HepG2 (cell line): ENCODE measurements around the gene SLCO3A1. TPM values are rescaled to one million over a fixed set of nuclear protein-coding genes. Genes with fewer than 3 reads are reported as not detected.
A peak's percentile ranks its signal among the peaks of the same experiment; 100 is the strongest.

Experiments used
- ATAC-seq: fragments of 200-7000 bp; cut with Tn5 transposase; 3 replicates; pipeline ENCODE4 v1.9.1; 2020; ENCODE audit warnings: mild to moderate bottlenecking, moderate library complexity
- BruUV-seq: library from RNA; stranded (reverse); fragments of 400-500 nt; replicated peaks from 2 replicates; lab custom pipeline; 2021; lab: Mats Ljungman, UMichigan
- CTCF ChIA-PET: fragments of 300-600 bp; formaldehyde crosslinking; extraction: SDS; loops from one replicate; lab custom pipeline; 2021; ENCODE audit warnings: low total read pairs, inconsistent platforms, low intra/inter-chr PET ratio; lab: Yijun Ruan, JAX
- POLR2A ChIA-PET: fragments of 350-600 bp; sonication (Branson Sonifier 250); formaldehyde crosslinking; loops from one replicate; lab custom pipeline; 2020; ENCODE audit warnings: antibody characterized with exemption, inconsistent platforms; lab: Yijun Ruan, JAX
- DNase-seq: peaks from one replicate; pipeline ENCODE4 v3.0.0-alpha.2; 2015; ENCODE audit warnings: low spot score
- FAIRE-seq: peaks from 3 replicates; lab custom pipeline; 2011; peaks lifted over from hg19 to GRCh38; lab: Jason Lieb, UNC
- H2AFZ ChIP-seq: one replicate; pipeline ENCODE4 v1.6.1; 2011; ENCODE audit warnings: low read length, inconsistent platforms
- H3K27ac ChIP-seq: fragments of 300-600 bp; 3 replicates; pipeline ENCODE4 v1.8.0; 2011; ENCODE audit warnings: mixed run types, mild to moderate bottlenecking, mixed read lengths, low read length, inconsistent platforms; ENCODE audit not compliant: insufficient read depth; ENCODE audit errors: extremely low read length
- H3K27me3 ChIP-seq, 2 experiments: fragments of 200-600 bp in 1 of 2; 2 replicates in 1 of 2; 3 replicates in 1 of 2; pipeline versions ENCODE4 v1.6.0 to v1.8.0; 2011; ENCODE audit warnings: low read length in 2 of 2, mild to moderate bottlenecking in 2 of 2, moderate library complexity in 2 of 2, inconsistent platforms in 1 of 2; ENCODE audit not compliant: insufficient read depth in 2 of 2, control insufficient read depth in 1 of 2
- H3K36me3 ChIP-seq, 2 experiments: fragments of 200-600 bp in 1 of 2; replicated peaks in 1 of 2; 2 replicates in 1 of 2; 3 replicates in 1 of 2; pipeline versions ENCODE4 v1.5.1 to v1.8.0; 2011; ENCODE audit warnings: low read length in 2 of 2, inconsistent platforms in 1 of 2; ENCODE audit not compliant: insufficient read depth in 2 of 2, control insufficient read depth in 1 of 2
- H3K4me1 ChIP-seq: 2 replicates; pipeline ENCODE4 v1.5.1; 2012; ENCODE audit warnings: low read length, inconsistent platforms; ENCODE audit not compliant: insufficient read depth
- H3K4me2 ChIP-seq: 2 replicates; pipeline ENCODE4 v1.6.0; 2011; ENCODE audit warnings: low read depth, low read length, inconsistent platforms
- H3K4me3 ChIP-seq, 3 experiments: fragments of 200-600 bp in 1 of 3; sonication (generic), shearing (Covaris generic) in 1 of 3; replicated peaks in 1 of 3; 2 replicates each; pipeline ENCODE4 v1.5.1; 2011 to 2016; ENCODE audit warnings: low read length in 3 of 3, inconsistent platforms in 2 of 3, low read depth in 2 of 3, mild to moderate bottlenecking in 2 of 3, control low read depth in 1 of 3, mixed read lengths in 1 of 3; ENCODE audit not compliant: insufficient read depth in 1 of 3
- H3K79me2 ChIP-seq: one replicate; pipeline ENCODE4 v1.6.1; 2011; ENCODE audit warnings: low read length, inconsistent platforms; ENCODE audit not compliant: insufficient read depth
- H3K9ac ChIP-seq: 2 replicates; pipeline ENCODE4 v1.6.0; 2011; ENCODE audit warnings: mild to moderate bottlenecking, low read depth, low read length, inconsistent platforms; ENCODE audit not compliant: insufficient read depth
- H3K9me3 ChIP-seq: 2 replicates; pipeline ENCODE4 v1.5.1; 2012; ENCODE audit warnings: mild to moderate bottlenecking, low read length
- H4K20me1 ChIP-seq: 2 replicates; pipeline ENCODE4 v1.6.0; 2011; ENCODE audit warnings: inconsistent platforms, mild to moderate bottlenecking, low read length, moderate library complexity; ENCODE audit not compliant: insufficient read depth
- CHCHD3 ChIP-seq: sonication (generic); formaldehyde crosslinking; IDR thresholded peaks from 2 replicates; pipeline ENCODE4 v1.8.0; 2022; ENCODE audit warnings: mild to moderate bottlenecking, missing genetic modification reagents, moderate library complexity
- GABPA ChIP-seq, 2 experiments: IDR thresholded peaks; 2 replicates each; pipeline ENCODE4 v1.6.1; 2011 to 2016; ENCODE audit warnings: low read depth in 2 of 2, low read length in 1 of 2, missing biosample characterization in 1 of 2, missing genetic modification characterization in 1 of 2
- HBP1 ChIP-seq: IDR thresholded peaks from 2 replicates; pipeline ENCODE4 v1.6.1; 2016; ENCODE audit warnings: low read depth, control low read depth
- HOXA7 ChIP-seq: sonication (generic); formaldehyde crosslinking; IDR thresholded peaks from 2 replicates; pipeline ENCODE4 v1.8.1; 2022; ENCODE audit warnings: mild to moderate bottlenecking, missing genetic modification reagents, moderate library complexity
- IKZF5 ChIP-seq: IDR thresholded peaks from 2 replicates; pipeline ENCODE4 v1.6.1; 2018; ENCODE audit warnings: missing genetic modification reagents, mild to moderate bottlenecking, missing compliant biosample characterization
- ISX ChIP-seq: sonication (generic); formaldehyde crosslinking; conservative IDR thresholded peaks from 2 replicates; pipeline ENCODE4 v1.5.0; 2020; ENCODE audit warnings: missing genetic modification reagents
- RAD21 ChIP-seq: fragments of 450-650 bp; formaldehyde crosslinking; IDR thresholded peaks from 2 replicates; pipeline ENCODE4 v1.5.0; 2020; ENCODE audit warnings: mild to moderate bottlenecking
- RXRB ChIP-seq: IDR thresholded peaks from 2 replicates; pipeline ENCODE4 v1.6.1; 2016; ENCODE audit warnings: borderline replicate concordance, missing genetic modification reagents, missing compliant biosample characterization
- SRSF1 ChIP-seq: fragments of 200-400 bp; formaldehyde crosslinking; optimal IDR thresholded peaks from 2 replicates; pipeline ENCODE3; 2017; ENCODE audit warnings: mild to moderate bottlenecking, low read depth, low read length, moderate library complexity
- STAG1 ChIP-seq: sonication (generic); formaldehyde crosslinking; IDR thresholded peaks from 2 replicates; pipeline ENCODE4 v1.4.0; 2020; ENCODE audit warnings: missing genetic modification reagents
- TEF ChIP-seq: sonication (generic); formaldehyde crosslinking; IDR thresholded peaks from 2 replicates; pipeline ENCODE4 v1.5.0; 2020; ENCODE audit warnings: missing genetic modification reagents
- THAP11 ChIP-seq: IDR thresholded peaks from 2 replicates; pipeline ENCODE4 v1.6.1; 2016; ENCODE audit warnings: missing biosample characterization, missing genetic modification reagents
- XRCC5 ChIP-seq: fragments of 200-400 bp; formaldehyde crosslinking; optimal IDR thresholded peaks from 2 replicates; pipeline ENCODE3; 2017; ENCODE audit warnings: mild to moderate bottlenecking, low read length
- ZNF205 ChIP-seq: IDR thresholded peaks from 2 replicates; pipeline ENCODE4 v1.6.1; 2018; ENCODE audit warnings: missing biosample characterization, missing genetic modification reagents
- ZNF232 ChIP-seq: sonication (generic); formaldehyde crosslinking; IDR thresholded peaks from 2 replicates; pipeline ENCODE4 v1.4.0; 2020; ENCODE audit warnings: missing genetic modification reagents, borderline replicate concordance
- ZNF44 ChIP-seq: sonication (generic); formaldehyde crosslinking; IDR thresholded peaks from 2 replicates; pipeline ENCODE4 v1.5.1; 2020; ENCODE audit warnings: mild to moderate bottlenecking, missing genetic modification reagents
- ZNF652 ChIP-seq: IDR thresholded peaks from 2 replicates; pipeline ENCODE4 v1.6.1; 2016; ENCODE audit warnings: low read depth, borderline replicate concordance
- ZNF790 ChIP-seq: sonication (generic); formaldehyde crosslinking; IDR thresholded peaks from 2 replicates; pipeline ENCODE4 v1.8.0; 2022; ENCODE audit warnings: missing genetic modification reagents, mild to moderate bottlenecking, borderline replicate concordance
- WGBS: methylation state at CpG from one replicate; pipeline ENCODE4 v1.1.6; 2017; ENCODE audit warnings: low lambda C conversion rate; 5-methylcytosine and 5-hydroxymethylcytosine counted together
- in situ Hi-C: cut with HindIII; loops from 2 replicates; pipeline ENCODE4 v1.10.0; 2017; ENCODE audit warnings: low pct_unique_long_range_greater_than_20kb; ENCODE audit not compliant: extremely low pct_ligation_motif_present
- intact Hi-C: fragments of 100-400 bp; cut with micrococcal nuclease; formaldehyde crosslinking; loops from one replicate; pipeline ENCODE4 v1.10.0; 2022; ENCODE audit not compliant: unreplicated experiment
- polyA plus RNA-seq, 8 experiments: library from polyadenylated mRNA; depleted of rRNA in 3 of 8; stranded (reverse) in 7 of 8; unstranded in 1 of 8; fragments of >200 nt; fragmentation: Illumina TruSeq in 4 of 8; extraction: Trizol in 4 of 8; gene quantifications; 2 replicates each; pipeline versions ENCODE4 v1.2.1 to v1.2.3, GENCODE V29; 2011 to 2016; ENCODE audit warnings: low read depth in 4 of 8, missing spikeins in 1 of 8, mixed read lengths in 1 of 8; ENCODE audit not compliant: insufficient read depth in 1 of 8
- total RNA-seq, 5 experiments: library from RNA; depleted of rRNA; stranded (reverse); fragments of >200 nt; fragmentation: Illumina TruSeq; extraction: Trizol; gene quantifications; 2 replicates each; pipeline ENCODE4 v1.2.3, GENCODE V29; 2016; ENCODE audit warnings: low read depth in 1 of 5
- TF ChIP-seq, protein P1 (sequence below): sonication (generic); formaldehyde crosslinking; IDR thresholded peaks from 2 replicates; pipeline ENCODE4 v1.5.0; 2020; ENCODE audit warnings: mild to moderate bottlenecking, missing genetic modification reagents, moderate library complexity

SLCO3A1 gene
- total and polyA plus RNA-seq, 2 of the 13 experiments (the other 11 are each of a cell fraction or from before 2014, with no cell fraction given): 0.02 TPM; not detected in 1

GRCh38 chr15:92082006-92082843, 228.7 kb downstream of the SLCO3A1 start:
- 0% methylated on average over 10 of the region's 10 CpGs for WGBS
- peak; percentile 21 for DNase-seq
- FAIRE-seq: peak; percentile 56
- in situ Hi-C loops (loop anchor here (5.0 to 25.0 kb wide), 2 partner anchors 605 to 780 kb away; no protein-coding TSS in a partner anchor), intact Hi-C loops (loop anchor here (1.0 to 10.0 kb wide), 3 partner anchors 227 to 779 kb away; partner anchors contain the start of gene SLCO3A1)
- POLR2A ChIA-PET: no interaction called here
- Histone ChIP-seq H3K4me1 (no peaks in the 10 kb centered on the region), H3K27me3 (peaks cover 0 to 14% of the 10 kb centered on the region in 2 experiments; a peak in 3 of 5 replicates), H3K79me2 (no peaks in the 10 kb centered on the region), H3K9ac (no peak overlapping the region), H3K4me2 (no peak overlapping the region), H4K20me1 (no peaks in the 10 kb centered on the region), H3K36me3 (no peaks in the 10 kb centered on the region), H2AFZ (no peak overlapping the region), H3K4me3 (no peak overlapping the region), H3K27ac (no peak overlapping the region), H3K9me3 (no peaks in the 10 kb centered on the region)
- peak; percentile 68 for ATAC-seq
- no TSS peak for BruUV-seq
- CTCF ChIA-PET: interaction anchor here (1.3 kb wide), 1 partner anchor 779 kb away, joined by 10 read pairs; no protein-coding TSS in a partner anchor
- TF ChIP-seq XRCC5: peak; percentile 21
- no peak for TF ChIP-seq IKZF5 (CRISPR knock-in tag)
- TF ChIP-seq, protein P1, sequence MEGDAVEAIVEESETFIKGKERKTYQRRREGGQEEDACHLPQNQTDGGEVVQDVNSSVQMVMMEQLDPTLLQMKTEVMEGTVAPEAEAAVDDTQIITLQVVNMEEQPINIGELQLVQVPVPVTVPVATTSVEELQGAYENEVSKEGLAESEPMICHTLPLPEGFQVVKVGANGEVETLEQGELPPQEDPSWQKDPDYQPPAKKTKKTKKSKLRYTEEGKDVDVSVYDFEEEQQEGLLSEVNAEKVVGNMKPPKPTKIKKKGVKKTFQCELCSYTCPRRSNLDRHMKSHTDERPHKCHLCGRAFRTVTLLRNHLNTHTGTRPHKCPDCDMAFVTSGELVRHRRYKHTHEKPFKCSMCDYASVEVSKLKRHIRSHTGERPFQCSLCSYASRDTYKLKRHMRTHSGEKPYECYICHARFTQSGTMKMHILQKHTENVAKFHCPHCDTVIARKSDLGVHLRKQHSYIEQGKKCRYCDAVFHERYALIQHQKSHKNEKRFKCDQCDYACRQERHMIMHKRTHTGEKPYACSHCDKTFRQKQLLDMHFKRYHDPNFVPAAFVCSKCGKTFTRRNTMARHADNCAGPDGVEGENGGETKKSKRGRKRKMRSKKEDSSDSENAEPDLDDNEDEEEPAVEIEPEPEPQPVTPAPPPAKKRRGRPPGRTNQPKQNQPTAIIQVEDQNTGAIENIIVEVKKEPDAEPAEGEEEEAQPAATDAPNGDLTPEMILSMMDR (CRISPR knock-in tag): peak; percentile 77
- TF ChIP-seq ZNF232 (CRISPR knock-in tag): no peak
- TF ChIP-seq HOXA7: no peak
- no peak for TF ChIP-seq ZNF44
- TF ChIP-seq THAP11 (CRISPR knock-in tag): no peak
- no peak for TF ChIP-seq RXRB (CRISPR knock-in tag)
- no peak for TF ChIP-seq CHCHD3 (CRISPR knock-in tag)
- TF ChIP-seq TEF (CRISPR knock-in tag): no peak
- TF ChIP-seq ZNF790 (CRISPR knock-in tag): no peak
- TF ChIP-seq SRSF1: no peak
- no peak for TF ChIP-seq ZNF205 (CRISPR knock-in tag)
- peak; percentile 76 for TF ChIP-seq STAG1
- 0 out of 2 replicates have a peak, but pooled peaks have one; percentile 32 for TF ChIP-seq RAD21 (CRISPR knock-in tag)
- peak; percentile 76 for TF ChIP-seq ZNF652 (CRISPR knock-in tag)
- no peak for TF ChIP-seq ISX (CRISPR knock-in tag)
- no peak for TF ChIP-seq HBP1 (CRISPR knock-in tag)
- no peak for TF ChIP-seq GABPA (IDR thresholded peaks at IDR 0.05; ENCODE audit: low read depth, low read length)
- TF ChIP-seq GABPA (CRISPR knock-in tag; IDR thresholded peaks at IDR 0.05; ENCODE audit: low read depth): no peak
